Measurements from ENCODE around the gene SYNE3. TPM values are rescaled to one million over a fixed set of nuclear protein-coding genes. Genes with fewer than 3 reads are reported as not detected.

Gene SYNE3
- total and polyA plus RNA-seq, 9 of the 15 experiments (the other 6 are each of a cell fraction or from before 2014, with no cell fraction given), result 0.04 to 3.1 (median 0.55) TPM

- BruUV-seq (replicated peaks), result no TSS peak
- FAIRE-seq (peak; percentile 60), ATAC-seq (no peak), DNase-seq (ENCODE audit: extremely low read depth in 1 of 4, low spot score in 3 of 4) (no peak)
- no peaks in the 10 kb centered on the region for H3K9me1 ChIP-seq (ENCODE audit: control insufficient read depth, insufficient read depth, low read length)
- CTCF ChIA-PET (ENCODE audit: low intra/inter-chr PET ratio), result no interaction called here
- H3K79me2 ChIP-seq (ENCODE audit: control insufficient read depth, insufficient read depth, low read length), result peaks cover 99% of the 10 kb centered on the region
- H3K4me1 ChIP-seq (replicated peaks in 1 of 2; ENCODE audit: control insufficient read depth in 2 of 2, insufficient read depth in 2 of 2, low read length in 2 of 2), result peaks cover 17 to 71% of the 10 kb centered on the region in 2 experiments
- intact Hi-C loops (cut with micrococcal nuclease), result no loop called here
- 9% methylated on average over 4 of the region's 4 CpGs for WGBS (ENCODE audit: insufficient coverage, low coverage, missing lambda C conversion rate)
- H3K4me2 ChIP-seq (ENCODE audit: insufficient read depth, low read length), result peak overlapping the region; percentile 39
- H4K20me1 ChIP-seq (replicated peaks; ENCODE audit: control insufficient read depth, insufficient read depth, low read length), result peaks cover 22% of the 10 kb centered on the region; the same call in 1 of the 2 replicates
- no peaks in the 10 kb centered on the region for H3K27me3 ChIP-seq (ENCODE audit: control insufficient read depth in 2 of 2, insufficient read depth in 2 of 2, low read length in 2 of 2)
- in situ Hi-C loops (cut with MboI), result no loop called here
- H2AFZ ChIP-seq (ENCODE audit: low read depth, low read length), result no peak overlapping the region
- H3K4me3 ChIP-seq, result no peak overlapping the region
- peaks cover 39% of the 10 kb centered on the region for H3K36me3 ChIP-seq (ENCODE audit: control insufficient read depth, insufficient read depth, low read length)
- H3K9me3 ChIP-seq (replicated peaks; ENCODE audit: control insufficient read depth, insufficient read depth, low read depth, low read length), result no peaks in the 10 kb centered on the region
- H3K27ac ChIP-seq (ENCODE audit: extremely low read depth, low read depth, low read length), result peak overlapping the region; percentile 56
- peak overlapping the region in 1 of 2 experiments; percentile 42; a peak in 2 of 4 replicates for H3K9ac ChIP-seq (ENCODE audit: insufficient read depth in 1 of 2, low read depth in 2 of 2, low read length in 2 of 2)
- POLR2A ChIA-PET, result interaction anchor here (1.1 kb wide), 1 partner anchor 18 kb away, joined by 3 read pairs; no protein-coding TSS in a partner anchor
- TF ChIP-seq E2F6 (IDR thresholded peaks at IDR 0.05; ENCODE audit: borderline replicate concordance in 1 of 2, extremely low read depth in 1 of 2, insufficient read depth in 1 of 2, insufficient read length in 1 of 2, low read depth in 1 of 2, low read length in 1 of 2, poor library complexity in 1 of 2, severe bottlenecking in 1 of 2) (peak in 1 of 2 experiments; percentile 14), BMI1 (IDR thresholded peaks at IDR 0.05; ENCODE audit: low read length) (no peak), HOMEZ (CRISPR knock-in tag; IDR thresholded peaks at IDR 0.05) (no peak), ATF2 (CRISPR knock-in tag; IDR thresholded peaks at IDR 0.05) (no peak), MGA (IDR thresholded peaks at IDR 0.05) (peak; percentile 45)
Measured at GRCh38 chr14:95541346-95541745, 24.9 kb upstream of the SYNE3 start.
